Adrenal gland (tissue), 5 donors: ENCODE data around the gene NUP50.

Source experiments
- POLR2A ChIP-seq, 2 donors: fragments of 450-650 bp; IDR thresholded peaks; one replicate each; pipeline ENCODE4 v1.6.1; 2017; ENCODE audit warnings: antibody characterized with exemption in 2 of 2, mild to moderate bottlenecking in 2 of 2, moderate library complexity in 1 of 2
- TF ChIP-seq, protein P1 (sequence below), 6 experiments: fragments of 450-650 bp in 4 of 6; fragments of 200-600 bp in 2 of 6; sonication (generic) in 1 of 6; IDR thresholded peaks; 1 replicate in 5 of 6; 2 replicates in 1 of 6; pipeline versions ENCODE4 v1.5.1 to v1.8.0; 2016 to 2021; ENCODE audit warnings: antibody characterized with exemption in 6 of 6, mild to moderate bottlenecking in 2 of 6, moderate library complexity in 1 of 6
- donor health status: DM: no; HTN: no; CAD: no.

DNA sequence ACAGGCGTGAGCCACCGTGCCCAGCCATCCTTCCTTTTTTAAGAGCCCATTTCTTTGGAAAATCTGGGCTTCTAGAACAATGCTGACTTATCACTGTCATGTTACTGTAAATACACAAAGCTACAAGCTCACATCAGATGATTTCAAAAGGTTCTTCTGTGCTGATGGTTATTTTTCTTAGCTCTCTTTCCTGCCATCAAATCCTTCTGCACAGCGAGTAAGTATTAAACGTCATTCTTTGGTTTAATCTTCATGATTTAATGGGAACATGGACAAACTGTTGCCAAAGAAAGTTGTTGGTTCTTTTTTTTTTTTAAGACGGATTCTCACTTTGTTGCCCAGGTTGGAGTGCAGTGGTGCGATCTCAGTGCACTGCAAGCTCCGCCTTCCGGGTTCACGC is 43.3 kb upstream of the NUP50 start:
- TF ChIP-seq, protein P1, sequence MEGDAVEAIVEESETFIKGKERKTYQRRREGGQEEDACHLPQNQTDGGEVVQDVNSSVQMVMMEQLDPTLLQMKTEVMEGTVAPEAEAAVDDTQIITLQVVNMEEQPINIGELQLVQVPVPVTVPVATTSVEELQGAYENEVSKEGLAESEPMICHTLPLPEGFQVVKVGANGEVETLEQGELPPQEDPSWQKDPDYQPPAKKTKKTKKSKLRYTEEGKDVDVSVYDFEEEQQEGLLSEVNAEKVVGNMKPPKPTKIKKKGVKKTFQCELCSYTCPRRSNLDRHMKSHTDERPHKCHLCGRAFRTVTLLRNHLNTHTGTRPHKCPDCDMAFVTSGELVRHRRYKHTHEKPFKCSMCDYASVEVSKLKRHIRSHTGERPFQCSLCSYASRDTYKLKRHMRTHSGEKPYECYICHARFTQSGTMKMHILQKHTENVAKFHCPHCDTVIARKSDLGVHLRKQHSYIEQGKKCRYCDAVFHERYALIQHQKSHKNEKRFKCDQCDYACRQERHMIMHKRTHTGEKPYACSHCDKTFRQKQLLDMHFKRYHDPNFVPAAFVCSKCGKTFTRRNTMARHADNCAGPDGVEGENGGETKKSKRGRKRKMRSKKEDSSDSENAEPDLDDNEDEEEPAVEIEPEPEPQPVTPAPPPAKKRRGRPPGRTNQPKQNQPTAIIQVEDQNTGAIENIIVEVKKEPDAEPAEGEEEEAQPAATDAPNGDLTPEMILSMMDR (IDR thresholded peaks at IDR 0.05), result no peak
- no peak for TF ChIP-seq POLR2A (IDR thresholded peaks at IDR 0.05)
